Stimulated activated CD4-positive, alpha-beta T cell treated with anti-CD3 and anti-CD28 coated beads, Interleukin-4, amount 100 ng/mL, for 4 hours (primary cell): ENCODE measurements around the gene ANTKMT.
"Not testable (repeated sequence)": the region's sequence is repeated elsewhere in the genome, so short reads cannot be mapped to it uniquely, and the experiment has no call there.

Source experiments
- DNase-seq, 2 experiments: peaks; one replicate each; pipeline ENCODE4 v3.0.0-alpha.2; 2020

ANTKMT gene

DNA sequence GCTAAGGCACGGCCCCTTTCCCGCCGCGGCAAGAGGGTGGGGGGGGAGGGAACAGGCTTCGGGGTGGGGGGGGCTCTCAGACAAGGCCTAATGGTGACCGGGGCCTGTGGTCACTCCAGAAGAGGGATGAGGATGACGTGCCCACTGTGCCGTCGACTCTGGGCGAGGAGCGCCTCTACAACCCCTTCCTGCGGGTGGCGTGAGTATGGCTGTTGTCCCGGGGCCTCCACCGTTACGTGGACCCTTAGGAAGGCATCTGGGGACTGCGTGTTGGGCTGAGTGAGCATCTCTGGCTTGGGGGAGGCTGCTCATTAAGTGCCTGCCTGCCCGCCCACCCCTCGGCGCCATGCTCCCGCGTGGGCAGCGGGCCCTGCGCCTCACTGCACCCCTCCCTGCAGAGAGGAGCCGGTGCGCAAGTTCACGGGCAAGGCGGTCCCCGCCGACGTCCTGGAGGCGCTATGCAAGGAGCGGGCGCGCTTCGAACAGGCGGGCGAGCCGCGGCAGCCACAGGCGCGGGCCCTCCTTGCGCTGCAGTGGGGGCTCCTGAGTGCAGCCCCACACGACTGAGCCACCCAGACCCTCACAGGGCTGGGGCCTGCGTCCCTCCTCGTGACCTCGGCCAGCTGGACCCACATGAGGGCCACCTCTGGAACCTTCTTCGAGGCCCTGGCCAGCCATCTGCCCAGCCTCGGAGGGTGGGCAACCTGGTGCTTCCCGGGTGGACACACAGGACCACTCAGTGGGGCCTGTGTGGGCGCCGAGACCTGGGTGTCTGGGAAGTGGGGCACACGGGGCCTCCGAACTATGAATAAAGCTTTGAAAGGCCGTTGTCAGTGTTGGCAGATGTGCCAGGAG, 8.2 kb downstream of the ANTKMT start:
- no peak for DNase-seq

GRCh38 chr16:729768-730665, 9.1 kb downstream of the ANTKMT start:
- no peak for DNase-seq

DNA sequence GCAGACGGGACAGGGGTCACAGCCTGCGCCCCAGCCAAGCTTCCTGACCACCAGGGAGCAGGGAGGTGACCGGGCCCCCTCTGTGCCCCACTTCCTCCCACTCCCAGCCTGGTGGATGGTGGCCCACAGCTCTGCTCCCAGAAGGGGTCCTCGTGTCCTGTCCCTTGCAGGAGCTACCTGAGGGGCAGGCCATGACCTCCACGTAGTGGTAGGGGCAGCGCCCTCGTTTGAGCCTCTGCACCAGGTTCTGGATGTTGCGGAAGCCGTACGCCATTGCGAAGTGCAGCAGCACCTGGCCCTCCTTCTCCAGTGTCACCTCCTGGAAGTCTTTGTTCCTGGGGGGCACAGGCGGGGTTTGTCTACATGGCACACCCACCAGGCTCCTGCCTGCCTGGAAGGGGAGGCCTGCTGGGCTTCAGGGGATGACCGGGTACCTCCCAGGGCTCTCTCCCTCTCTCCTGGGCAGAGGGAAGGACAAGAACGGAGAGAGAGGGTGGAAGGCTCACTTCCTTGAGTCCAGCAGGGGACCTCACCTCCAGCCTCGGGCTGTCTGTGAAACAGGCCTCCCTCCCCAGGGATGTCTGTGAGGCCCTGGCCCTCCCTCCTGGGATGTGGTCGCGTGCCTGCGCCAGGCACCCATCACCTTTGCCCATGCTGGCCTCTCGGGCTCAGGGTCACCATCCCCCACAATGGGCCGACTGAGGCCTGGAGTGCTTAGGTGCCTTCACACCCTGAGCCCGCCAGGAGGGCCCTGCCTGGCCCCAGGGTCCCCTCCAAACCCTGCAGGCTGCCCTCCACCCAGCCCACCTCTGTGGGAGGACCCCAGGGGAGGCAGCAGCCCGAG, 9.9 kb downstream of the ANTKMT start:
- no peak for DNase-seq

- no peak for DNase-seq
Measured at GRCh38 chr16:732332-732731, 11.4 kb downstream of the ANTKMT start.

DNA sequence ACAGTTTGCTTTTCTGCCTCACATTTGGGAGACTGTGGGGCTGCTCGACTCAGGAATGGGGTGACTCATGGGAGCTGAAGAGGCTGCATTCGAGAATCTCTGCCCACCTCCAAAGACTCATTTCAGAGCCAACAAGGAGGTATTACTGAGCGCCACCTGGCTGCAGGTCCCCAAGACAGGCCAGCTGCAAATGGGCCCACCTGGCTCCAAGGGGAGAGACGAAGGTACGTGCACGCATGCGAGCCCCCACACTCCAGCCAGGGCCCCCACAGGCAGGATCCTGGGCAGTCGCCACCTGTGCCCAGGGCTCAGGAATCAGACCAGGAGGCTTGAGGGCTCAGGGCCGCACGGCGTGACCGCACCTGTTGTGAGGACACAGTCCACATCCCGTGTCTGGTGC, 12.0 kb downstream of the ANTKMT start:
- no peak for DNase-seq

- DNase-seq, result peak in 1 of 2 experiments; percentile 48
Measured at GRCh38 chr16:733382-734207, 12.6 kb downstream of the ANTKMT start.

GRCh38 chr16:734208-734980, 13.4 kb downstream of the ANTKMT start:
- no peak for DNase-seq

- DNase-seq, result no peak
Measured at GRCh38 chr16:734981-735881, 14.3 kb downstream of the ANTKMT start.

GRCh38 chr16:735982-736453, 15.1 kb downstream of the ANTKMT start:
- DNase-seq, result no peak

DNA sequence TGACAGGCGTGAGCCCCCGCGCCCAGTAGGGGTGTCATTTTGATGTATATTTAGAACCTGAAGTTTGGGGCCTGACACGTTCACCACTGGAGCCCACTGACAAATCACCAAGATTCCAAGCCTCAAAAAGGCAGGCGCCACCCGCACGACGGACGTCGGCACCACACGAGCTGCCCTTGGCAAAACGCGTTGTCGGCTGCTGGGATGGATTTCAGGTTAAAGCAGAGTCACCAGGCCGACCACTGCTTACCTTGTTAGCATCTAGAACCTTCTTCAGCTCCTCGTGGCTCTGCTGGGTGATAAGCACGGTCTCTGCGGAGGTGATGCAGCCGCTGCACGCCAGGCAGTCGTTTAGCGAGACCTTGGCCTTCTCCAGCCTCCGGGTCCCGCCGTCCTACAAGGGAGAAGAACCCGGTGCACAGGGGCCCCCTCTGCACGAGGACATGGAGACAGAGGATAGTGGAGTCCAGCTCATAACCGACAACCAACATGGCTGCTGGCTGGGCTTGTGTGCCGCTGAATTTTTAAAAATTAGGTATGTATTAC, 16.1 kb downstream of the ANTKMT start:
- DNase-seq, result no peak

GRCh38 chr16:739560-740458, 18.9 kb downstream of the ANTKMT start:
- DNase-seq, result no peak

- DNase-seq, result no peak
Measured at GRCh38 chr16:740459-740763, 19.5 kb downstream of the ANTKMT start.

DNA sequence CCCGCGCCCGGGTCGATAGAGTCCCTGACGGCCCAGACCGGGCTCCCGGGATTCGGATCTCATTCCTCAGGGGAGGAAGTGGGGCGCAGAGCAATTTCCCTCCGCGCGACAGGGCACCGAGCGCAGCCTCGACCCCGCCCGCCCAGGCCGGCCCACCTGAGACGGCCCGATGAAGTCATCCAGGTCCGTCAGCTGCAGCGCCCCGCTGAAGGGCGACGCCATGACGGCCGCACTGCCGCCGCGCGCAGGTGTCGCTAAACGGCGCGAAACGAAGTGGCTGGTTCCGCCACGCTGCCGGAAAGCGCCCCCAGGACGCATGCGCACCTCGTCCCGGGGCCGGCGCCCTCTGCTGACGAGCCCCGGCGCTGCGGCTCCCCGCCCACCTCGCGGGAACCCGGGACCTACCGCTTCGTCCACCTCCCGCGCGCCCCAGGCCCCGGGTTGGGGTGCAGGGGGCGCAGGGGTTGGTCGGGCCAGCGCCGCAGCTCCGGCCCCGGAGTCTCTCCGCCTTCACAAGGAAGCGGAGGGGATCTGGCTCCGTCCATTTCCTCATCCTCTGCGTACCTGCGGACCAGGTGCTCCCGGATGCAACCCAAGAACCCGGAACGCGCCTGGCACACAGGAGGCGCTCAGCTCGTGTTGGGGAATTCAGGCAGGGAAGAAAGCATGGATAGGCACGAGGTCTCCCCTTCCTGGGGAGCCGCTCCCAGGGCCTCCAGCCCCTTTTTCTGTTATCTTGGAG, 20.0 kb downstream of the ANTKMT start, which contains the start of gene CIAO3:
Gene CIAO3 (minus strand): TSS at position 234 of the 742 bp plus-strand sequence. CDS start 12 bp downstream, at position 222.
- DNase-seq, result peak; percentile 89 to 92

DNA sequence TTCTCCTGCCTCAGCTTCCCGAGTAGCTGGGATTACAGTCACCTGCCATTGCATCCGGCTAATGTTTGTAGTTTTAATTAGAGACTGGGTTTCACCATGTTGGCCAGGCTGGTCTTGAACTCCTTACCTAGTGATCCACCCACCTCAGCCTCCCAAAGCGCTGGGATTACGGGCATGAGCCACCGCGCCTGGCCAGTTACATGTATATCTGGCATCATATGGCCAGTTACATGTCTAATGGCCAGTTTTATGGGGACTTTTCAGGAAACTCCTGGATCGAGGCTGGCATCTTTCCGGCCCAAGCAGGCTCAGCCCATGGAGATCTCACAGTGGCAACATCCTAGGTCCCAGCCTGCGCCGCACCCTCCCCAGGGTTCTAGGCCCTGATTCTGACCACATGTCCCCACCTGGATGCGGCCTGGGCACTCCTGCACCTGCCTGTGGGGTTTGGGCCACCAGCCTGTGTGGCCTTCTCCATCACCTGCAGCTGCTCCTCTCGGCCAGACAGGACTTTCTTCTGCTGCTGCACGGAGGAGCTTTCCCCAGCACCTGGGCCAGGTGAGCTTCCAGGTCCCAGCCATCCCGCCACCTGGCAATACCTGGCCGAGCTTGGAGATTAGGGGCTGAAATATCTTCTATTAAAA, 21.2 kb downstream of the ANTKMT start:
- DNase-seq, result no peak

GRCh38 chr16:742894-743293, 21.9 kb downstream of the ANTKMT start:
- not testable (repeated sequence) for DNase-seq

GRCh38 chr16:743794-744500, 23.0 kb downstream of the ANTKMT start:
- DNase-seq, result no peak

GRCh38 chr16:745739-746138, 24.8 kb downstream of the ANTKMT start:
- DNase-seq, result no peak
